NCI-H345 treated with DMSO at 0.1 percent for 48 hours (cell line): ENCODE data around the gene UGT1A4.
"Not testable (repeated sequence)": the region's sequence is repeated elsewhere in the genome, so short reads cannot be mapped to it uniquely, and the experiment has no call there.

Experiments used
- DNase-seq: peaks from one replicate; lab custom pipeline; 2025; ENCODE audit not compliant: unreplicated experiment; lab: John Stamatoyannopoulos, UW

The UGT1A4 gene

DNA sequence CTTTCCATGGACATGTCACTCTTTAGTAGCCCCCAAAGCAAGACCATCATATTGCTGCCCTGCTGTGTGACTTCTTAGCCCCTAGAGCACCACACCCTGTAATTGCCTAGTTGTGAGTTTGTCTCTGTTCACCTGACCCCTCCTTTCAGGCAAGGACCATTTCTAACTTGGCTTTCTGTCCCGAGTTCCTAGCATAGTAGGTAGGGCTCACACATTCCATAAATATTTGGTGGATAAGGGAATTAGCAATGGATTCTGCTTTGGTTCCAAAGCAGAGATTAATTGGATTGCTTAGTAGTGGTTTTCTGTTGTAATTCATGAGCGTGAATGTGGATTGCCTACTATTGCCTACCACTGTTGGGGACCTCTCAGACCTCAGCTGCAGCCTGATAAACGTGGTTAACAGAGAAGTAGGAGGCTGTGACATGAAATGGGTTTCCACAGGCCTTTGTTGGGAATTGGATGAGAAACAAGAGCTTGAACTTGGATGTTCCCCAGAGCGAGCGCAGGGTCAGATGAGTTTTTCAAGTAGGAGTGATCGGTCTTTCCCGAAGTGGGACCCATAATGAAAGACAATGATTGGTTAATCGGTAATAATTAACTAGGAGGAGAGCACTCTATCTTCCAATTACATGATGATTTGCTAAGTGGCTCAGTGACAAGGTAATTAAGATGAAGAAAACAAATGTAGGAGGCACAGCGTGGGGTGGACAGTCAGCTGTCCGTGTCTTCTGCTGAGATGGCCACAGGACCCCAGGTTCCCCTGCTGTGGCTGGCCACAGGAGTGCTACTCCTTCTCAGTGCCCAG lies 28.1 kb downstream of the UGT1A4 start:
- DNase-seq: no peak

DNA sequence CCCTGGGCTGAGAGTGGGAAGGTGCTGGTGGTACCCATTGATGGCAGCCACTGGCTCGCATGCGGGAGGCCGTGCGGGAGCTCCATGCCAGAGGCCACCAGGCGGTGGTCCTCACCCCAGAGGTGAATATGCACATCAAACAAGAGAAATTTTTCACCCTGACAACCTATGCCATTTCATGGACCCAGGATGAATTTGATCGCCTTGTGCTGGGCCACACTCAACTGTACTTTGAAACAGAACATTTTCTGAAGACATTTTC lies 28.7 kb downstream of the UGT1A4 start:
- DNase-seq: no peak

DNA sequence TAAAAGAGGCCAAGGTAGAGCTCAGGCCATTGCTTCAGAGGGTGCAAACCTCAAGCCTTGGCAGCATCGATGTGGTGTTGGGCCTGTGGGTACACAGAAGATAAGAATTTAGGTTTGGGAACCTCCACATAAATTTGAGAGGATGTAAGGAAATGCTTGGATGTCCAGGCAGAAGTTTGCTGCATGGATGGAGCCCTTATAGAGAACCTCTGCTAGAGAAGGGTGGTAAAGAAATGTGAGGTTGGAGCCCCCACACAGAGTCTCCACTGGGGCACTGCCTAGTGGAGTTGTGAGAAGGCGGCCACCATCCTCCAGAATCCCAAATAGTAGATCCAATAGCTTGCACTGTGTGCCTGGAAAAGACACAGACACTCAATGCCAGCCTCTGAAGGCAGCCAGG lies 32.2 kb downstream of the UGT1A4 start:
- not testable (repeated sequence) for DNase-seq

DNA sequence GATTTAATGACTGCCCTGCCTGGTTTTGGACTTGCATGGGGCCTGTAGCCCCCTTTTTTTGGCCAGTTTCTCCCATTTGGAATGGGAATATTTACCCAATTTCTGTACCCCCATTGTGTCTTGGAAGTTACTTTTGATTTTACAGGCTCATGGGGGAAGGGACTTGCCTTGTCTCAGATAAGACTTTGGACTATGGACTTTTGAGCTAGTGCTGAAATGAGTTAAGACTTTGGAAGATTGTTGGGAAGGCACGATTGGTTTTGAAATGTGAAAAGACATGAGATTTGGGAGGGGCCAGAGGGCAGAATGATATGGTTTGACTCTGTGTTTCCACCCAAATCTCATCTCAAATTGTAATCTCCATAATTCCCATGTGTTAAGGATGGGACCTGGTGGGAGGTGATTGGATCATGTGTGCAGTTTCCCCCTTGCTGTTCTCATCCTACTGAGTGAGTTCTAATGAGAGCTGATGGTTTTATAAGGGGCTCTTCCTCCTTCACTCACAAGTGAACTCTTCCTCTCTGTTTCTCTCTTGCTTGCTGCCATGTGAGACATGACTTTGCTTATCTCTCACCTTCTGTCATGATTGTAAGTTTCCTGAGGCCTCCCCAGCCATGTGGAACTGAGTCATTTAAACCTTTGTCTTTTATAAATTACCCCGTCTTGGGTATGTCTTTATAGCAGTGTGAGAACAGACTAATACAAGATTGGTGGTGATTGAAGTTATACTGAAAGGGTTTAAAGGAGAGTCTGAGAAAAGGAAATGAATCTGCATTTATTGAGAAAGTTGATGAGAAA lies 32.9 kb downstream of the UGT1A4 start:
- DNase-seq: not testable (repeated sequence)

DNA sequence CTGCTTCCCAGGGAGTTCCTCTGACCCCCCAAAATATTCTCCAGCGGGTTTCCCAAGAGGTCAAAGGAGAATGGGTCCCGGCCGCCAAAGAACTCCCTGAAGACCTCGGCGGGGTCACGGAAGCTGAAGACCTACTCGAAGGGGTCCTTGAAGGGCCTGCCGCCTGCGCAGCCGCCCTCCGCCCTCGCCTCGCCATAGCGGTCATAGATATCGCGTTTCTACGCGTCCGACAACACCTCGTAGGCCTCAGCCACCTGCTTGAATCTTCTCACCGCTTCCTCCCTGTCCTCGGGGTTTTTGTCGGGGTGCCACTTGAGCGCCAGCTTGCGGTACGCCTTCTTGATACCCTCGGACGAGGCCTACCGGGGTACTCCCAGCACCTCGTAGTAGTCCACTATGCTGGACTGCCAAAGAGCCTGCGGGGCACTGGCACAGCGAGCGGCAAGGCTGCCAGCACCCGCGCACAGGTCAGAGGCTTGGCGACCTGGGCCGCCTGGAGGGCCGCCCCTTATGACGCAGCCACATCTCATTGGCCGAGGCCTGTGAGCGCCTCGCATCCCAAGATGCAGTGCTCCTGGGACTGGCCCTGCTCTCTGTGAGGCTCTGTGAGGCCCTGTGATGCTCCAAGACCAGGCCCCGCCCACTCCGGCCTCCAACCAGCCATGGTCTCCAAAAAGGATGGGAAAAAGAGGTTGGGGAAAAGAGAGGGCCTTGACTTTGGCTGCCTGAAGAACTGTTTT lies 36.5 kb downstream of the UGT1A4 start:
- DNase-seq: no peak

DNA sequence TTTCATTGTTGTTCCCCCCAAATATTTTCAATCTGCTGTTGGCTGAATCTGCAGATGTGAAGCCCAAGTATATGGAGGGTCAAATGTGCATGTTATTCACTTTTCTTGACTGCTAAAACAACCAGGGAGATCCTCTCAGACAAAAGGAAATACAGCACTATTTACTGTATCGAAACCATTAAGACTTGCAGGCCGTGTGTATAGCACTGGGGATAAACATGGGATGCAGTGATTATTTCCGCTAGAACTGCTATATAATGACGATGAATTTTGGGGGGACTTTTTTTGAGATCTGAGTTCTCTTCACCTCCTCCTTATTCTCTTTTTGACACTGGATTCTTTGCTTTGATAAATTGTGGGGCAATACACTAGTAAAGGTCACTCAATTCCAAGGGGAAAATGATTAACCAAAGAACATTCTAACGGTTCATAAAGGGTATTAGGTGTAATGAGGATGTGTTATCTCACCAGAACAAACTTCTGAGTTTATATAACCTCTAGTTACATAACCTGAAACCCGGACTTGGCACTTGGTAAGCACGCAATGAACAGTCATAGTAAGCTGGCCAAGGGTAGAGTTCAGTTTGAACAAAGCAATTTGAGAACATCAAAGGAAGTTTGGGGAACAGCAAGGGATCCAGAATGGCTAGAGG lies 38.0 kb downstream of the UGT1A4 start:
- no peak for DNase-seq

DNA sequence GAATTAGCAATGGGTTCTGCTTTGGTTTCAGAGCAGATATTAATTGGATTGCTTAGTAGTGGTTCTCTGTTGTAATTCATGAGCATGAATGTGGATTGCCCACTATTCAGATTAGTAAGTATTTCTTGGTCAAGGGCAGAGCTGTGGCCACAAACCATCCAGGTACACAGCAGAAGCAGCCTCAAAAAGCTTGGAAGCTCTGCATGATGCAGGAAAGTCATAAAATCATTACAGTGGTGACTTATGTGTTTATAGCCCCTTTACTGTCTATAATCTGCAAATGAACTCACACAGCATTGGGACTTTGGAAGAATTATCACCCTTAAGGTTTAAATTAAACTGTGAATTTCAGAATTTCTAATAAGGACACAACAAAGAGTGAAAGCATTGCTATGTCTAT lies 39.6 kb downstream of the UGT1A4 start:
- no peak for DNase-seq

DNA sequence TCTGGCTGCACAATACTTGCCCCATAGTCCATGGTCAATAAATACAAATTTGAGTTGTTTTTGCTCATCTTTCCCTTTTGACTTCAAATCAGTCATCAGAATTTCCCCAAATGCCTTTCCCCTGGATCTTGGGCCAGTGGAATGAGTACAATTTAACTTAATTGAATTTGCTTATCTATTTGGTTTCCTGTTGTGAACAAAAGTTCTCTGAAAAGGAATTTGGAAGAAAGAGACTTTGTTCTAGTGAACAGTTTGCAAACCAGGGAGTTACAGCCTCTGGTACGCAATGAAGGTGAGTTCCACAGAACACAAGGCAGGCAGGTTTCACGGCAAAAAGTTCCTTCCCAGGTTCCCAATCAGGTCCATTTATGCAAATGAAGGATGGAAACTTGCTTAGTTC lies 40.3 kb downstream of the UGT1A4 start:
- no peak for DNase-seq

DNA sequence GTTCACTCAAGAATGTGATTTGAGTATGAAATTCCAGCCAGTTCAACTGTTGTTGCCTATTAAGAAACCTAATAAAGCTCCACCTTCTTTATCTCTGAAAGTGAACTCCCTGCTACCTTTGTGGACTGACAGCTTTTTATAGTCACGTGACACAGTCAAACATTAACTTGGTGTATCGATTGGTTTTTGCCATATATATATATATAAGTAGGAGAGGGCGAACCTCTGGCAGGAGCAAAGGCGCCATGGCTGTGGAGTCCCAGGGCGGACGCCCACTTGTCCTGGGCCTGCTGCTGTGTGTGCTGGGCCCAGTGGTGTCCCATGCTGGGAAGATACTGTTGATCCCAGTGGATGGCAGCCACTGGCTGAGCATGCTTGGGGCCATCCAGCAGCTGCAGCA lies 41.5 kb downstream of the UGT1A4 start, which contains the start of gene UGT1A1:
UGT1A1 (plus strand) TSS at position 228 of the 400 bp plus-strand sequence; CDS start at position 246, 18 bp downstream.
- no peak for DNase-seq

DNA sequence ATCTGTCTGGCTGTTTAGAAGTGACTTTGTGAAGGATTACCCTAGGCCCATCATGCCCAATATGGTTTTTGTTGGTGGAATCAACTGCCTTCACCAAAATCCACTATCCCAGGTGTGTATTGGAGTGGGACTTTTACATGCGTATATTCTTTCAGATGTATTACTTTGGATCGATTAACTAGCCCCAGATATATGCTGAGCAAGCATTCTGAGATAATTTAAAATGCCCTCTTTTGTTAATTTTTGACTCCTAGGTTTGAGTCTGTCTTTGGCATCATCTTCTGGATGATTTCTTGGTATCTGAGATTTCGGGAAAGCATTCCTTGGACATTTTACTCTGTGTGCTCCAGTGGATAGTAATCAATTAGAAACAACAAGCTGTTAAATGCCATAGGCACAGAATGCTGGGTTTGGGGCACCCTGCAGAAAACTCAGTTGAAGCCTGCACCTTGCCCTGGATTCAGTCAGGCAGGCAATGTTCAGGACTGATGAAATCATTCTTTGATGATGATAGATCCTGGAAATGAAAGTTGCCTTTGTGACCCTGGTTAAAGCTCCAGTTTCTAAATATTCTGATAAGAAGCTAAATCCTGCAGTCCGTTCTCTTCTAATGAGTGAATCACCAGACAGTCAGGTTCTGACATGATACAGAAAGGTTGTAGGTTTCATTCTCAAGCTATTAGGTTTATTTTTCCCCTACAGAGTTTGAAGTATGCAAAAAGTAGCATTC lies 42.7 kb downstream of the UGT1A4 start:
- DNase-seq: no peak

DNA sequence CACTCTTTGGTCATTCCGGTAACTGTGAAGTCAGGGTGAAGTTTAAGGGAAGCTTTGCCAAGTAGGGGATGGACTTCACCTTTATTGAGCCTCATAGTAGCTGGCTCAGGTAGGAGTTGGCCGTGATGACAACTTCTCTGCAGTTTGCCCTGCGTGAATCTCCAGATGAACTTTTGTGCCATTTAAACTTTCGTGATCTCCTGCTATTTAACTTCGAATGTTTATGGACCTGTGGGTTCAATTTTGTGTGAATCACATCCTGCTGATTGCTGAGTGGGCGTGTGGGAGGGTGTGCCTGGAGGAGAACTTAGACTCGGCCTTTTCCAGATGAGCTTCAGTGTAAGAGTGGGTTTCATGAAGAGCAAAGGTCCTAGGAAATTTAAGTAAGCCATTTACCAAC lies 45.7 kb downstream of the UGT1A4 start:
- DNase-seq: no peak

DNA sequence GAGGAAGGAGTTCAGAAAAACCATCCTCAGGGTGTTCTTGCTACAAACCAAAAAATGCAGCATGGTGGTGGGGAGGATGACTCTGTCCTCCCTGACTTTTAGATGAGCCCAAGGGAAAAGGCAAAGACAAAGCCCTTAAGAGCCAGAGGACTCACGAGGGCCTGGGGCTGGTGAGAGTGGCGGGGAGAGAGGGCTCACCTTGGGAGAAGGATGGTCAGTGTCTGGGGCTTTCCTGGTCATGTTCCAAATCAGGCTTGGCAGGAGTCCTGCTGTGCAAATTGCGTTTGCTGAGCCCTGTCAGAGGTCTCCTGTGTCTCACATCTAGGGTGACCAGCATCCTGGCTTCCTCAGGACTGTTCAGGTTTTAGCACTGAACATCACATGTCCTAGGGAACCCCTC lies 46.2 kb downstream of the UGT1A4 start:
- no peak for DNase-seq

DNA sequence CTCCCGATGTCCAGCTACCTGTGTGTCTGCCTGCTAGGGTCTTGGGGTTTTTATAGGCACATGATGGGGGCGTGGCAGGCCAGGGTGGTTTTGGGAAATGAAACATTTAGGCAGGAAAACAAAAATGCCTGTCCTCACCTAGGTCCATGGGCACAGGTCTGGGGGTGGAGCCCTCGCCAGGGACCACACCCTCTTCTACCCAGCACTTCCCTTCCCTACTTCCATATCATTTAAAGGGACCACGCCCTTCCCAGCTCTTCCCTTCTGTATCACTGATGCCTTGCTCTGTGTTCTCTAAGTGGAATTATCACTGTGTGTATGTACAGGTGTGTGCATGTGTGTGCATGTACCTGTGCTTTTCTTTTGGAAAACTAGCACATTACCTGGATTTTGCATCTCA lies 47.9 kb downstream of the UGT1A4 start:
- DNase-seq: no peak

DNA sequence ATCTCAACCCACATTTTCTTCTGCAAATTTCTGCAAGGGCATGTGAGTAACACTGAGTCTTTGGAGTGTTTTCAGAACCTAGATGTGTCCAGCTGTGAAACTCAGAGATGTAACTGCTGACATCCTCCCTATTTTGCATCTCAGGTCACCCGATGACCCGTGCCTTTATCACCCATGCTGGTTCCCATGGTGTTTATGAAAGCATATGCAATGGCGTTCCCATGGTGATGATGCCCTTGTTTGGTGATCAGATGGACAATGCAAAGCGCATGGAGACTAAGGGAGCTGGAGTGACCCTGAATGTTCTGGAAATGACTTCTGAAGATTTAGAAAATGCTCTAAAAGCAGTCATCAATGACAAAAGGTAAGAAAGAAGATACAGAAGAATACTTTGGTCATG lies 49.5 kb downstream of the UGT1A4 start:
- DNase-seq: no peak

DNA sequence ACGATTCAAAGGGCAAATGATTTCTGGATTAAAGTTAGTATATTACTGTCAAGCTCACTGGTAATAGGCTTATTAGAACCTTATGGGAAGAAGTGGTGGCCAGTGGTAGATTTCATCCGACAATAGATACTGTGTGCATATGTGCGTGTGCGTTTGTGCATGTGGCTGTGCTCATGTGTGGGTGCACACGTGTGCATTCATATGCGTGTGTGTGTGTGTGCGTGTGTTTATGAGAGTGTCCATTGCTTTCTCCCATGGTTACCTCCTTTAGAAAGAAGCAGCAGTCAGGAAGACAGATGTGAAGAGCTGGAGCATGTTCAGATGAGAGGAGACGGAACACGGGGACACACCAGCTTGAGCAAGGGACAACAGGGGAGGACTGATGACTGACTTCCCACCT lies 50.7 kb downstream of the UGT1A4 start:
- no peak for DNase-seq

DNA sequence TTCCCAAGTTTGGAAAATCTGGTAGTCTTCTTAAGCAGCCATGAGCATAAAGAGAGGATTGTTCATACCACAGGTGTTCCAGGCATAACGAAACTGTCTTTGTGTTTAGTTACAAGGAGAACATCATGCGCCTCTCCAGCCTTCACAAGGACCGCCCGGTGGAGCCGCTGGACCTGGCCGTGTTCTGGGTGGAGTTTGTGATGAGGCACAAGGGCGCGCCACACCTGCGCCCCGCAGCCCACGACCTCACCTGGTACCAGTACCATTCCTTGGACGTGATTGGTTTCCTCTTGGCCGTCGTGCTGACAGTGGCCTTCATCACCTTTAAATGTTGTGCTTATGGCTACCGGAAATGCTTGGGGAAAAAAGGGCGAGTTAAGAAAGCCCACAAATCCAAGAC lies 53.6 kb downstream of the UGT1A4 start:
- no peak for DNase-seq

DNA sequence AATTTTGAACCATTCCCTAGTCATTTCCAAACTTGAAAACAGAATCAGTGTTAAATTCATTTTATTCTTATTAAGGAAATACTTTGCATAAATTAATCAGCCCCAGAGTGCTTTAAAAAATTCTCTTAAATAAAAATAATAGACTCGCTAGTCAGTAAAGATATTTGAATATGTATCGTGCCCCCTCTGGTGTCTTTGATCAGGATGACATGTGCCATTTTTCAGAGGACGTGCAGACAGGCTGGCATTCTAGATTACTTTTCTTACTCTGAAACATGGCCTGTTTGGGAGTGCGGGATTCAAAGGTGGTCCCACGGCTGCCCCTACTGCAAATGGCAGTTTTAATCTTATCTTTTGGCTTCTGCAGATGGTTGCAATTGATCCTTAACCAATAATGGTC lies 54.0 kb downstream of the UGT1A4 start:
- no peak for DNase-seq

DNA sequence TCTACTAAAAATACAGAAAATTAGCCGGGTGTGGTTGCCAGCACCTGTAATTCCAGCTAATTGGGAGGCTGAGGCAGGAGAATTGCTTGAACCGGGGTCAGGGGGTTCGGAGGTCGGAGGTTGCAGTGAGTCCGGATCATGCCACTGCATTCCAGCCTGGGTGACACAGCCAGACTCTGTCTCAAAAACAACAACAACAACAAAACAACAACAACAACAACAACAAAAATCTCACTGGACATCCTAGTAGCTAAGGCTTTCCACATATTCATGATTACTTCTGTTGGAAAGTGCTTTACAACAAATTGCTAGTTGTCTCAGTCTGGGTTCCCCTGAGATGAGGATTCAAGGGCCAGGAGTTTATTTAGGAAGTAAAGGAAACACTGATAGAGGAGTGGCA lies 55.3 kb downstream of the UGT1A4 start:
- no peak for DNase-seq

DNA sequence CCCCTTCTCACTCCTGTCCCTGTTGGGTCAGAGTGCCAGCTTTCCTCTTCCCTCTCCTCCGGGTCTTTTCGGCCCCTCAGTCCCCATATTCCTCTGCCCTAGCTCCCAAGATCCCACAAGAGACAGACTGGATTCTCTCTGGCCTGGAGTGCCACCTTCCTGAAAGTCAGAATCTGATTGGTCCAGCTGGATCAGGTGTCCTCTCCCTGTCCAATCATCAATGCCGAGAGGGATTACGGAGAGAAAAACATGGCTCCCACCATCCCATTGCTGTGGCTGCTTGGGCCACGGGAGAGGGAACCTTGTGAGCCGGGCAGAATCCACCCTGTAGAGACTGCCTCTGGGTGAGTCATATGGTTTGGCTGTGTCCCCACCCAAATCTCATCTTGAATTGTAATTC lies 56.9 kb downstream of the UGT1A4 start:
- DNase-seq: no peak

DNA sequence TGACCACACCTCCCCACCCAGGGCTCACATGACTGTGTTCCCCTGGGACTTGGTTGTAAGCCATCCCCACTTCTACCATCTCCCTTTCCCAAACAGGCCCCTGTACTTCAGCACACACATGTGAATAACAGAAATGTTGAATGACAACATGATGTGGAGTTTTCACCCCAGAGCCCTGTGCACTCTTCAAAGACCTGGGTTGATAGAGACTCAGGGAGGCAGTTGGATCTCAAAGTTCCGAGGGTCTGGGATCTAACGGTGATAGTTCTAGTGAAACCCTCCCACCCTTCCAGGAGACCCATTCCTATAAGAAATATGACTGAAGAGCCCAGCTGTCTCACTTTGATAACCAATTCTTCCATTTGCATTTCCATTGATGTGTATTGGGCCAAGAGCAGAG lies 59.5 kb downstream of the UGT1A4 start, which contains the start of gene MROH2A:
MROH2A (plus strand) TSS at position 301 of the 400 bp plus-strand sequence. CDS start 1,029 bp downstream, outside the sequence.
- DNase-seq: no peak

DNA sequence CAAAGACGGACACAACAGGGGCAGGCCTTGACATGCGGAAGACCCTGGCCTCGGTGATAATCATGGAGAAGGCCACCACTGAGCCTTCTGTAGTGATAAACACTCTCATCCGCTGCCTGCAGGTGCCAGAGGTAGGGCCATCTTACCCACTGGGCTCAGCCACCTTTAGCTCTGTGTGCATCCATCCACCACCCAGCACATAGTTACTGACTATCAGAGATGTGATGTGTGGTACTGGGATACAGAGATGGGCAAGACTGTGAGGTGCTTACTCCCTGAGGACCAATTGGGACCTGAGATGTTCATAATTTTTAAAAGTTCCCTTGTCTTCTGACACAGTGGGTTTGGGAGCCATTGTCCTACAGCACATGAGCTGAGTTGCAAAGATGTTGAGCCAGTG lies 61.2 kb downstream of the UGT1A4 start:
- DNase-seq: no peak
